Suprapubic skin (tissue), 4 donors: ENCODE data around the gene SCAMP4.
"Not testable (repeated sequence)": the region's sequence is repeated elsewhere in the genome, so short reads cannot be mapped to it uniquely, and the experiment has no call there.

Experiments
- CTCF ChIP-seq, 2 donors: fragments of 200-600 bp in 1 of 2; fragments of 450-650 bp in 1 of 2; sonication (generic) in 1 of 2; IDR thresholded peaks; one replicate each; pipeline ENCODE4 v1.5.1; 2016 to 2019; ENCODE audit warnings: antibody characterized with exemption in 2 of 2, mild to moderate bottlenecking in 1 of 2, moderate library complexity in 1 of 2
- EP300 ChIP-seq: sonication (generic); formaldehyde crosslinking; IDR thresholded peaks from one replicate; pipeline ENCODE4 v1.6.1; 2017; ENCODE audit warnings: antibody characterized with exemption
- POLR2A ChIP-seq, 2 donors: fragments of 450-650 bp; IDR thresholded peaks; one replicate each; pipeline ENCODE4 v1.6.1; 2017; ENCODE audit warnings: antibody characterized with exemption in 2 of 2, mild to moderate bottlenecking in 2 of 2, moderate library complexity in 2 of 2
- POLR2AphosphoS5 ChIP-seq, 3 donors: sonication (generic); formaldehyde crosslinking; IDR thresholded peaks; one replicate each; pipeline ENCODE4 v1.6.1; 2017; ENCODE audit warnings: antibody characterized with exemption in 3 of 3

GRCh38 chr19:1877280-1877660, 27.9 kb upstream of the SCAMP4 start:
- TF ChIP-seq CTCF (IDR thresholded peaks at IDR 0.05); POLR2AphosphoS5 (IDR thresholded peaks at IDR 0.05); EP300; POLR2A (IDR thresholded peaks at IDR 0.05): not testable (repeated sequence)
